ENCODE data around the gene PLXNA1. TPM values are rescaled to one million over a fixed set of nuclear protein-coding genes. Genes with fewer than 3 reads are reported as not detected.
A peak's percentile ranks its signal among the peaks of the same experiment; 100 is the strongest.

The PLXNA1 gene
- total and polyA plus RNA-seq, 2 of the 8 experiments (the other 6 are each of a cell fraction or from before 2014, with no cell fraction given) = 47.5 to 54.9 TPM

GRCh38 chr3:127008236-127008635 lies 25.3 kb downstream of the PLXNA1 start:
- no peak overlapping the region for H3K4ac ChIP-seq (replicated peaks; ENCODE audit: insufficient read length, low read depth, low read length)
- TF ChIP-seq SIN3A (conservative IDR thresholded peaks at IDR 0.05 in 1 of 2, IDR thresholded peaks at IDR 0.05 in 1 of 2; ENCODE audit: low read depth in 1 of 2, low read length in 2 of 2) = no peak
- no peak for TF ChIP-seq SP4 (IDR thresholded peaks at IDR 0.05; ENCODE audit: low read length)
- TF ChIP-seq CBX8 (IDR thresholded peaks at IDR 0.05; ENCODE audit: borderline replicate concordance, low read depth, low read length) = no peak
- no peak for TF ChIP-seq HDAC6 (IDR thresholded peaks at IDR 0.05; ENCODE audit: low read depth, low read length)
- no peak for TF ChIP-seq HDAC2 (IDR thresholded peaks at IDR 0.05; ENCODE audit: borderline replicate concordance in 1 of 2, low read depth in 2 of 2, low read length in 2 of 2)
- no peak for TF ChIP-seq NRF1 (IDR thresholded peaks at IDR 0.05; ENCODE audit: low read depth, low read length)
- TF ChIP-seq MAFK (IDR thresholded peaks at IDR 0.05; ENCODE audit: low read depth, low read length) = no peak
- TF ChIP-seq KDM5A (IDR thresholded peaks at IDR 0.05; ENCODE audit: low read length) = no peak
- FAIRE-seq = no peak
- H3K36me3 ChIP-seq (ENCODE audit: control insufficient read depth in 2 of 4, insufficient read depth in 4 of 4, low read length in 3 of 4) = peaks cover 0 to 11% (median 6%) of the 10 kb centered on the region in 4 experiments; a peak in 6 of 8 replicates
- no peak overlapping the region for H3K23ac ChIP-seq (ENCODE audit: insufficient read length)
- no peak for DNase-seq (ENCODE audit: low read depth in 1 of 2, low spot score in 2 of 2)
- H3K9me3 ChIP-seq (ENCODE audit: insufficient read depth in 2 of 2, low read depth in 1 of 2, low read length in 1 of 2) = no peaks in the 10 kb centered on the region
- no peak overlapping the region for H2BK120ac ChIP-seq (replicated peaks; ENCODE audit: low read depth, low read length)
- H3K79me1 ChIP-seq (ENCODE audit: low read depth, low read length) = 0 out of 2 replicates have a peak, but pooled peaks cover 2% of the 10 kb centered on the region
- H2AK5ac ChIP-seq (ENCODE audit: low read depth, low read length) = no peak overlapping the region
- H3K14ac ChIP-seq (ENCODE audit: insufficient read length) = no peak overlapping the region
- no peaks in the 10 kb centered on the region for H3K79me2 ChIP-seq (ENCODE audit: control insufficient read depth in 1 of 2, insufficient read depth in 2 of 2, low read length in 2 of 2)
- no peaks in the 10 kb centered on the region for H3K27me3 ChIP-seq (replicated peaks in 1 of 4; ENCODE audit: control insufficient read depth in 3 of 4, extremely low read depth in 1 of 4, insufficient read depth in 3 of 4, low read length in 3 of 4)
- H3K4me1 ChIP-seq (replicated peaks in 1 of 4; ENCODE audit: control insufficient read depth in 3 of 4, insufficient read depth in 4 of 4, low read length in 3 of 4) = no peaks in the 10 kb centered on the region; a peak in 3 of 7 replicates
- H3K9ac ChIP-seq (replicated peaks in 1 of 4; ENCODE audit: extremely low read depth in 1 of 4, low read depth in 3 of 4, low read length in 3 of 4) = no peak overlapping the region
- no peak overlapping the region for H4K91ac ChIP-seq (replicated peaks; ENCODE audit: insufficient read length, low read length)
- no peak overlapping the region for H2BK15ac ChIP-seq (ENCODE audit: low read length)
- peaks cover 3 to 20% of the 10 kb centered on the region in 2 experiments for H4K20me1 ChIP-seq (replicated peaks in 1 of 2; ENCODE audit: control insufficient read depth in 1 of 2, insufficient read depth in 2 of 2, low read length in 2 of 2)
- CTCF ChIA-PET (ENCODE audit: partially characterized antibody) = interaction anchor here (1.0 to 1.6 kb wide), 4 partner anchors 10 to 447 kb away, joined by 3 to 4 read pairs (median 3); no protein-coding TSS in a partner anchor
- H3K4me3 ChIP-seq (ENCODE audit: extremely low read depth in 1 of 4, insufficient read depth in 2 of 4, low read depth in 3 of 4, low read length in 4 of 4) = no peak overlapping the region
- H3K4me2 ChIP-seq (ENCODE audit: insufficient read depth in 1 of 2, low read depth in 2 of 2, low read length in 2 of 2) = no peak overlapping the region
- H3K18ac ChIP-seq (ENCODE audit: extremely low read depth, low read length) = no peak overlapping the region
- POLR2A ChIA-PET (ENCODE audit: partially characterized antibody) = no interaction called here
- H4K5ac ChIP-seq (ENCODE audit: insufficient read length, low read depth, low read length) = no peak overlapping the region
- 93% methylated on average over 10 of the region's 10 CpGs; no CpG with 5 or more reads in 1 of the 2 experiments for WGBS, 2 experiments (ENCODE audit: extremely low coverage in 1 of 2, insufficient coverage in 1 of 2, insufficient read length in 1 of 2, insufficient replicate concordance in 2 of 2, low coverage in 1 of 2, low lambda C conversion rate in 2 of 2, missing lambda C conversion rate in 1 of 2)
- H2AFZ ChIP-seq (ENCODE audit: low read length) = no peak overlapping the region
- H4K8ac ChIP-seq (ENCODE audit: extremely low read depth, insufficient read depth, low read length) = peak overlapping the region; percentile 85; the same call in 1 of the 2 replicates
- no peak overlapping the region for H2BK12ac ChIP-seq (ENCODE audit: low read depth, low read length)
- no peak overlapping the region for H3K56ac ChIP-seq (replicated peaks; ENCODE audit: insufficient read length, low read depth, low read length)
- H2BK5ac ChIP-seq (ENCODE audit: low read depth, low read length) = no peak overlapping the region; the same call in 1 of the 2 replicates
- H3K27ac ChIP-seq (ENCODE audit: low read depth, low read length) = no peak overlapping the region
- H3K23me2 ChIP-seq (ENCODE audit: low read depth, low read length) = no peaks in the 10 kb centered on the region
- no peak overlapping the region for H2BK20ac ChIP-seq (ENCODE audit: low read length)

All from H1 (cell line).